Ovary (tissue), 10 donors: Measurements from ENCODE around the gene CCDC27. TPM values are rescaled to one million over a fixed set of nuclear protein-coding genes. Genes with fewer than 3 reads are reported as not detected.

ENCODE experiments used
- DNase-seq, 5 donors: peaks; one replicate each; pipeline ENCODE4 v3.0.0-alpha.2; 2019 to 2020
- H3K27ac ChIP-seq, 2 donors: fragments of 200-600 bp; one replicate each; pipeline versions ENCODE4 v1.5.1 to v1.8.0; 2019 to 2022
- H3K27me3 ChIP-seq: fragments of 200-600 bp; one replicate; pipeline ENCODE4 v1.8.0; 2022
- H3K36me3 ChIP-seq: fragments of 200-600 bp; sonication (generic); one replicate; pipeline ENCODE4 v1.5.1; 2019
- H3K4me1 ChIP-seq: one replicate; pipeline ENCODE4 v1.8.1; 2013; ENCODE audit warnings: mild to moderate bottlenecking, moderate library complexity; ENCODE audit not compliant: insufficient read depth
- H3K4me3 ChIP-seq: fragments of 200-600 bp; sonication (generic); one replicate; pipeline ENCODE4 v1.5.1; 2017
- H3K9me3 ChIP-seq, 2 donors: fragments of 200-600 bp in 1 of 2; sonication (generic) in 1 of 2; one replicate each; pipeline versions ENCODE4 v1.5.1 to v1.8.1; 2013 to 2019; ENCODE audit warnings: mild to moderate bottlenecking in 1 of 2, moderate library complexity in 1 of 2
- EP300 ChIP-seq: sonication (generic); formaldehyde crosslinking; IDR thresholded peaks from one replicate; pipeline ENCODE4 v1.6.1; 2017; ENCODE audit warnings: antibody characterized with exemption
- POLR2A ChIP-seq: fragments of 450-650 bp; IDR thresholded peaks from one replicate; pipeline ENCODE4 v1.6.1; 2017; ENCODE audit warnings: antibody characterized with exemption, mild to moderate bottlenecking, moderate library complexity
- WGBS, 3 donors: extraction: QIAGEN DNeasy Blood & Tissue Kit in 1 of 3; methylation state at CpG; one replicate each; pipeline versions ENCODE4 v1.1.5 to v1.1.7; 2013 to 2017; 5-methylcytosine and 5-hydroxymethylcytosine counted together
- intact Hi-C, 4 donors: fragments of 100-400 bp; cut with DNase I; formaldehyde crosslinking; loops; one replicate each; pipeline versions ENCODE4 v1.11.0 to v1.15.1; 2022 to 2023
- long read RNA-seq, 3 donors: library from polyadenylated mRNA in 2 of 3; unstranded in 2 of 3; transcript quantifications; one replicate each; pipeline ENCODE4 v2.0.0 and lab custom pipeline, GENCODE V29; 2021 to 2026
- polyA plus RNA-seq, 2 donors: library from polyadenylated mRNA; stranded (reverse); fragments of 200-250 nt in 1 of 2; fragments of 350-450 nt in 1 of 2; fragmentation: Illumina TruSeq in 1 of 2; extraction: RNeasy Lipid Tissue Mini Kit (QIAGEN cat#74804) in 1 of 2; gene quantifications; one replicate each; pipeline ENCODE4 v1.2.3, GENCODE V29; 2013 to 2014
- total RNA-seq, 7 donors: library from RNA; depleted of rRNA in 2 of 7; stranded (reverse); fragments of >200 nt in 2 of 7; fragmentation: NEBNext Ultra II Directional in 3 of 7; extraction: Animal tissue kit (Norgen Biotek cat#: 25700) in 3 of 7; gene quantifications; one replicate each; pipeline versions ENCODE4 v1.1.0 to v1.2.4, GENCODE V29; 2016 to 2023
- TF ChIP-seq, protein P1 (sequence below), 3 donors: fragments of 450-650 bp in 2 of 3; fragments of 200-600 bp in 1 of 3; IDR thresholded peaks; one replicate each; pipeline versions ENCODE4 v1.5.1 to v1.8.0; 2016 to 2022; ENCODE audit warnings: antibody characterized with exemption in 3 of 3, mild to moderate bottlenecking in 1 of 3
- donor health status: DM: no; HTN: no; CAD: no; lungs with moderate emphysema.
- donor health status: DM: no; HTN: no; CAD: no.
- donor health status: Bipolar disorder and iron deficiency.
- donor health status: DM: yes; HTN: yes; CAD: no.
- donor health status: DM: no; HTN: no; CAD: no.
- donor health status: DM: yes; HTN: yes; CAD: no.

Gene CCDC27
- not detected for total RNA-seq
- under 1 TPM in 1 of 2 donors, not detected in 1; 0.05 TPM for polyA plus RNA-seq
- long read RNA-seq, donor 1, partial matches to known transcripts = 0 of 1 reads
- long read RNA-seq, donor 1, other reads (novel, unspliced or antisense) = 1 of 1 reads
- long read RNA-seq, donor 2 = 0 reads
- long read RNA-seq, donor 3 = 0 reads

GRCh38 chr1:3752400-3752945 lies at the start of gene CCDC27:
CCDC27 (plus strand) TSS chr1:3752450; CDS start chr1:3752482, 32 bp downstream.
- peaks cover 3% of the 10 kb centered on the region for H3K4me1 ChIP-seq
- peak in 1 of 5 donors; percentile 29 for DNase-seq
- H3K4me3 ChIP-seq = no peak within 1 kb of the TSS
- TF ChIP-seq POLR2A (no peak), EP300 (no peak)
- TF ChIP-seq, protein P1, sequence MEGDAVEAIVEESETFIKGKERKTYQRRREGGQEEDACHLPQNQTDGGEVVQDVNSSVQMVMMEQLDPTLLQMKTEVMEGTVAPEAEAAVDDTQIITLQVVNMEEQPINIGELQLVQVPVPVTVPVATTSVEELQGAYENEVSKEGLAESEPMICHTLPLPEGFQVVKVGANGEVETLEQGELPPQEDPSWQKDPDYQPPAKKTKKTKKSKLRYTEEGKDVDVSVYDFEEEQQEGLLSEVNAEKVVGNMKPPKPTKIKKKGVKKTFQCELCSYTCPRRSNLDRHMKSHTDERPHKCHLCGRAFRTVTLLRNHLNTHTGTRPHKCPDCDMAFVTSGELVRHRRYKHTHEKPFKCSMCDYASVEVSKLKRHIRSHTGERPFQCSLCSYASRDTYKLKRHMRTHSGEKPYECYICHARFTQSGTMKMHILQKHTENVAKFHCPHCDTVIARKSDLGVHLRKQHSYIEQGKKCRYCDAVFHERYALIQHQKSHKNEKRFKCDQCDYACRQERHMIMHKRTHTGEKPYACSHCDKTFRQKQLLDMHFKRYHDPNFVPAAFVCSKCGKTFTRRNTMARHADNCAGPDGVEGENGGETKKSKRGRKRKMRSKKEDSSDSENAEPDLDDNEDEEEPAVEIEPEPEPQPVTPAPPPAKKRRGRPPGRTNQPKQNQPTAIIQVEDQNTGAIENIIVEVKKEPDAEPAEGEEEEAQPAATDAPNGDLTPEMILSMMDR (IDR thresholded peaks at IDR 0.05) = no peak
- H3K36me3 ChIP-seq = no peaks in the 10 kb centered on the region
- 85 to 89% (median 89%) methylated on average over 17 of the region's 17 CpGs for WGBS, 3 donors
- H3K27me3 ChIP-seq = peaks cover 2% of the 10 kb centered on the region
- H3K9me3 ChIP-seq = no peaks in the 10 kb centered on the region
- H3K27ac ChIP-seq = no peak within 1 kb of the TSS
- intact Hi-C loops = no loop called here

- WGBS, 3 donors = 40 to 56% (median 55%) methylated on average over 19 of the region's 19 CpGs
- no peaks in the 10 kb centered on the region for H3K27me3 ChIP-seq
- TF ChIP-seq, protein P1 (IDR thresholded peaks at IDR 0.05) = no peak
- no peak for TF ChIP-seq EP300
- no peak for DNase-seq
- H3K4me3 ChIP-seq = no peak overlapping the region
- no peaks in the 10 kb centered on the region for H3K4me1 ChIP-seq
- H3K36me3 ChIP-seq = no peaks in the 10 kb centered on the region
- H3K9me3 ChIP-seq = no peaks in the 10 kb centered on the region
- no peak overlapping the region for H3K27ac ChIP-seq
- intact Hi-C loops = no loop called here
Observed at GRCh38 chr1:3702528-3702927, 49.7 kb upstream of the CCDC27 start.

GRCh38 chr1:3702990-3703728 lies 49.1 kb upstream of the CCDC27 start:
- TF ChIP-seq, protein P1 (IDR thresholded peaks at IDR 0.05) = no peak
- TF ChIP-seq POLR2A = no peak
- TF ChIP-seq EP300 = no peak
- intact Hi-C loops = no loop called here
- 51 to 53% (median 51%) methylated on average over 19 to 21 of the region's 21 CpGs for WGBS, 3 donors
- Histone ChIP-seq H3K27ac (no peak overlapping the region), H3K4me3 (no peak overlapping the region), H3K36me3 (no peaks in the 10 kb centered on the region), H3K27me3 (no peaks in the 10 kb centered on the region), H3K4me1 (no peaks in the 10 kb centered on the region), H3K9me3 (no peaks in the 10 kb centered on the region)
- no peak for DNase-seq

GRCh38 chr1:3703786-3704371 lies 48.4 kb upstream of the CCDC27 start:
- TF ChIP-seq EP300 (no peak), POLR2A (no peak)
- TF ChIP-seq, protein P1 (IDR thresholded peaks at IDR 0.05) = no peak
- H3K36me3 ChIP-seq = no peaks in the 10 kb centered on the region
- no peak overlapping the region for H3K4me3 ChIP-seq
- H3K9me3 ChIP-seq = no peaks in the 10 kb centered on the region
- no peaks in the 10 kb centered on the region for H3K4me1 ChIP-seq
- H3K27me3 ChIP-seq = no peaks in the 10 kb centered on the region
- WGBS, 3 donors = 70 to 80% (median 72%) methylated on average over 28 of the region's 28 CpGs
- intact Hi-C loops = no loop called here
- H3K27ac ChIP-seq = no peak overlapping the region
- DNase-seq = no peak
